Gastrocnemius medialis (tissue), 4 donors: ENCODE results near the gene PHACTR3. TPM values are rescaled to one million over a fixed set of nuclear protein-coding genes. Genes with fewer than 3 reads are reported as not detected.

Experiments
- ATAC-seq, 2 donors: fragments of 150-250 bp; one replicate each; pipeline ENCODE4 v1.9.1; 2016
- DNase-seq, 2 donors: peaks; one replicate each; pipeline ENCODE4 v3.0.0-alpha.2; 2019
- H3K27ac ChIP-seq, 4 donors: fragments of 200-600 bp; sonication (generic); 1 replicate in 1 of 4; 2 replicates in 3 of 4; pipeline ENCODE4 v1.5.1; 2016 to 2018; ENCODE audit warnings: mild to moderate bottlenecking in 2 of 4, moderate library complexity in 1 of 4
- H3K27me3 ChIP-seq, 3 donors: fragments of 200-600 bp; sonication (generic) in 2 of 3; 1 replicate in 1 of 3; 2 replicates in 2 of 3; pipeline versions ENCODE4 v1.5.1 to v1.6.0; 2016 to 2019; ENCODE audit warnings: mild to moderate bottlenecking in 1 of 3, moderate library complexity in 1 of 3
- H3K36me3 ChIP-seq, 2 donors: fragments of 200-600 bp; sonication (generic) in 1 of 2; one replicate each; pipeline ENCODE4 v1.5.1; 2017 to 2018
- H3K4me1 ChIP-seq, 2 donors: fragments of 200-600 bp; sonication (generic) in 1 of 2; one replicate each; pipeline ENCODE4 v1.5.1; 2016 to 2017; ENCODE audit warnings: mild to moderate bottlenecking in 2 of 2
- H3K4me3 ChIP-seq, 4 donors: fragments of 200-600 bp; sonication (generic) in 3 of 4; 1 replicate in 1 of 4; 2 replicates in 3 of 4; pipeline ENCODE4 v1.5.1; 2016 to 2019; ENCODE audit warnings: mild to moderate bottlenecking in 2 of 4
- H3K9me3 ChIP-seq, 3 donors: fragments of 200-600 bp; sonication (generic) in 2 of 3; 1 replicate in 1 of 3; 2 replicates in 2 of 3; pipeline ENCODE4 v1.5.1; 2016 to 2019
- CTCF ChIP-seq, 5 experiments: fragments of 450-650 bp in 3 of 5; fragments of 200-600 bp in 2 of 5; sonication (generic) in 2 of 5; IDR thresholded peaks in 4 of 5; conservative IDR thresholded peaks in 1 of 5; 1 replicate in 4 of 5; 2 replicates in 1 of 5; pipeline ENCODE4 v1.5.1; 2016 to 2019; ENCODE audit warnings: antibody characterized with exemption in 5 of 5, mild to moderate bottlenecking in 3 of 5, moderate library complexity in 3 of 5
- POLR2A ChIP-seq, 2 donors: fragments of 450-650 bp; IDR thresholded peaks; one replicate each; pipeline ENCODE4 v1.6.1; 2017; ENCODE audit warnings: antibody characterized with exemption in 2 of 2, mild to moderate bottlenecking in 2 of 2, moderate library complexity in 2 of 2
- in situ Hi-C, 4 donors: fragments of 200-750 bp; cut with MboI; loops; one replicate each; pipeline versions ENCODE4 v1.15.0 to v1.8.0; 2017; ENCODE audit warnings: low sequenced_read_pairs in 4 of 4
- intact Hi-C: fragments of 100-400 bp; cut with DNase I; formaldehyde crosslinking; loops from one replicate; pipeline ENCODE4 v1.15.1; 2023; ENCODE audit warnings: low total_unique reads
- total RNA-seq, 4 donors: library from RNA; depleted of rRNA; stranded (reverse); fragments of >200 nt; gene quantifications; one replicate each; pipeline versions ENCODE4 v1.1.0 to v1.2.3, GENCODE V29; 2016

Gene PHACTR3
- total RNA-seq, 4 donors from 2014 or later, result 0.24 to 1.1 (median 0.59) TPM; not detected in 1

- no peak for ATAC-seq
- peaks cover 0 to 8% (median 0%) of the 10 kb centered on the region in 3 donors for H3K27me3 ChIP-seq
- intact Hi-C loops (no loop called here), in situ Hi-C loops (no loop called here)
- no peaks in the 10 kb centered on the region for H3K36me3 ChIP-seq
- H3K4me3 ChIP-seq, result no peak overlapping the region
- no peak overlapping the region for H3K27ac ChIP-seq
- TF ChIP-seq POLR2A (IDR thresholded peaks at IDR 0.05) (no peak), CTCF (IDR thresholded peaks at IDR 0.05 in 4 of 5, conservative IDR thresholded peaks at IDR 0.05 in 1 of 5) (no peak)
- DNase-seq, result no peak
- H3K9me3 ChIP-seq, result no peaks in the 10 kb centered on the region
- no peaks in the 10 kb centered on the region for H3K4me1 ChIP-seq
Measured at GRCh38 chr20:59587570-59587969, 16.8 kb upstream of the PHACTR3 start.

GRCh38 chr20:59588236-59588855 is 16.0 kb upstream of the PHACTR3 start:
- no peak overlapping the region for H3K27ac ChIP-seq
- in situ Hi-C loops, result no loop called here
- H3K36me3 ChIP-seq, result no peaks in the 10 kb centered on the region
- intact Hi-C loops, result no loop called here
- DNase-seq, result no peak
- no peaks in the 10 kb centered on the region for H3K9me3 ChIP-seq
- H3K27me3 ChIP-seq, result peaks cover 0 to 8% (median 0%) of the 10 kb centered on the region in 3 donors
- no peak overlapping the region for H3K4me3 ChIP-seq
- no peak for ATAC-seq
- H3K4me1 ChIP-seq, result no peaks in the 10 kb centered on the region
- no peak for TF ChIP-seq CTCF (IDR thresholded peaks at IDR 0.05 in 4 of 5, conservative IDR thresholded peaks at IDR 0.05 in 1 of 5)

- peaks cover 0 to under 1% (median 0%) of the 10 kb centered on the region in 3 donors for H3K27me3 ChIP-seq
- no peak overlapping the region for H3K4me3 ChIP-seq
- H3K27ac ChIP-seq, result no peak overlapping the region
- no peak for TF ChIP-seq POLR2A (IDR thresholded peaks at IDR 0.05)
- no peak for TF ChIP-seq CTCF (IDR thresholded peaks at IDR 0.05 in 4 of 5, conservative IDR thresholded peaks at IDR 0.05 in 1 of 5)
- no peak for ATAC-seq
- intact Hi-C loops, result no loop called here
- no peak for DNase-seq
- H3K9me3 ChIP-seq, result no peaks in the 10 kb centered on the region
- H3K4me1 ChIP-seq, result no peaks in the 10 kb centered on the region
- H3K36me3 ChIP-seq, result no peaks in the 10 kb centered on the region
- in situ Hi-C loops, result no loop called here
Measured at GRCh38 chr20:59589086-59589684, 15.2 kb upstream of the PHACTR3 start.

- ATAC-seq (no peak), DNase-seq (no peak)
- in situ Hi-C loops (no loop called here), intact Hi-C loops (no loop called here)
- Histone ChIP-seq H3K4me3 (no peak overlapping the region), H3K27ac (no peak overlapping the region), H3K36me3 (no peaks in the 10 kb centered on the region), H3K4me1 (no peaks in the 10 kb centered on the region), H3K9me3 (no peaks in the 10 kb centered on the region), H3K27me3 (no peaks in the 10 kb centered on the region)
- TF ChIP-seq POLR2A (IDR thresholded peaks at IDR 0.05), result no peak
- no peak for TF ChIP-seq CTCF (IDR thresholded peaks at IDR 0.05 in 4 of 5, conservative IDR thresholded peaks at IDR 0.05 in 1 of 5)
Measured at GRCh38 chr20:59591061-59591460, 13.3 kb upstream of the PHACTR3 start.
